H1 (cell line): Measurements from ENCODE around the gene OSCAR. TPM values are rescaled to one million over a fixed set of nuclear protein-coding genes. Genes with fewer than 3 reads are reported as not detected.
A peak's percentile ranks its signal among the peaks of the same experiment; 100 is the strongest.

Experiments used
- CTCF ChIA-PET: fragments of 300-600 bp; sonication (Branson Sonifier 250); formaldehyde crosslinking; loops from one replicate; lab custom pipeline; 2021; ENCODE audit not compliant: partially characterized antibody; lab: Charles Lee
- POLR2A ChIA-PET: fragments of 300-600 bp; sonication (Branson Sonifier 250); formaldehyde crosslinking; loops from one replicate; lab custom pipeline; 2021; ENCODE audit warnings: inconsistent platforms; ENCODE audit not compliant: partially characterized antibody; lab: Charles Lee
- DNase-seq, 2 experiments: peaks; one replicate each; pipeline versions ENCODE4 v3.0.0 to v3.0.0-alpha.2; 2010 to 2022; ENCODE audit warnings: low spot score in 2 of 2, low read depth in 1 of 2, mixed read lengths in 1 of 2
- FAIRE-seq: peaks from 2 replicates; lab custom pipeline; 2011; peaks lifted over from hg19 to GRCh38; lab: Jason Lieb, UNC
- H2AFZ ChIP-seq: 2 replicates; pipeline ENCODE4 v1.8.1; 2012; ENCODE audit warnings: low read length, inconsistent platforms
- H2AK5ac ChIP-seq: 2 replicates; pipeline ENCODE4 v1.6.1; 2013; ENCODE audit warnings: low read depth, low read length
- H2BK120ac ChIP-seq: replicated peaks from 2 replicates; pipeline ENCODE3; 2013; ENCODE audit warnings: low read depth, low read length, inconsistent platforms
- H2BK12ac ChIP-seq: 2 replicates; pipeline ENCODE4 v1.6.1; 2013; ENCODE audit warnings: low read depth, low read length
- H2BK15ac ChIP-seq: 2 replicates; pipeline ENCODE4 v1.6.1; 2013; ENCODE audit warnings: low read length
- H2BK20ac ChIP-seq: 2 replicates; pipeline ENCODE4 v1.6.1; 2013; ENCODE audit warnings: low read length
- H2BK5ac ChIP-seq: 2 replicates; pipeline ENCODE4 v1.6.1; 2013; ENCODE audit warnings: low read depth, low read length
- H3K14ac ChIP-seq: 2 replicates; pipeline ENCODE4 v1.6.1; 2013; ENCODE audit warnings: inconsistent platforms; ENCODE audit not compliant: insufficient read length
- H3K18ac ChIP-seq: 2 replicates; pipeline ENCODE4 v1.6.1; 2013; ENCODE audit warnings: low read length; ENCODE audit errors: extremely low read depth
- H3K23ac ChIP-seq: 2 replicates; pipeline ENCODE4 v1.6.1; 2013; ENCODE audit warnings: inconsistent platforms; ENCODE audit not compliant: insufficient read length
- H3K23me2 ChIP-seq: 2 replicates; pipeline ENCODE4 v1.6.1; 2013; ENCODE audit warnings: low read depth, low read length
- H3K27ac ChIP-seq: 2 replicates; pipeline ENCODE4 v1.6.1; 2011; ENCODE audit warnings: low read depth, low read length, inconsistent platforms
- H3K27me3 ChIP-seq, 4 experiments: replicated peaks in 1 of 4; 1 replicate in 1 of 4; 2 replicates in 3 of 4; pipeline versions ENCODE4 v1.6.1 to v1.8.1; 2011 to 2013; ENCODE audit warnings: low read length in 3 of 4, mild to moderate bottlenecking in 3 of 4, inconsistent platforms in 2 of 4, mixed read lengths in 2 of 4, moderate library complexity in 1 of 4; ENCODE audit not compliant: control insufficient read depth in 3 of 4, insufficient read depth in 3 of 4; ENCODE audit errors: extremely low read depth in 1 of 4
- H3K36me3 ChIP-seq, 4 experiments: 2 replicates each; pipeline versions ENCODE4 v1.6.1 to v1.8.1; 2011 to 2013; ENCODE audit warnings: mild to moderate bottlenecking in 4 of 4, low read length in 3 of 4, moderate library complexity in 2 of 4, control low read depth in 1 of 4, inconsistent platforms in 1 of 4; ENCODE audit not compliant: insufficient read depth in 4 of 4, control insufficient read depth in 2 of 4
- H3K4ac ChIP-seq: replicated peaks from 2 replicates; pipeline ENCODE3; 2013; ENCODE audit warnings: low read length, low read depth, mixed read lengths, inconsistent platforms; ENCODE audit not compliant: insufficient read length
- H3K4me1 ChIP-seq, 4 experiments: replicated peaks in 1 of 4; 1 replicate in 1 of 4; 2 replicates in 3 of 4; pipeline versions ENCODE4 v1.6.1 to v1.8.1; 2011 to 2013; ENCODE audit warnings: low read length in 3 of 4, inconsistent platforms in 2 of 4, mixed read lengths in 1 of 4; ENCODE audit not compliant: insufficient read depth in 4 of 4, control insufficient read depth in 3 of 4
- H3K4me2 ChIP-seq, 2 experiments: 2 replicates each; pipeline versions ENCODE4 v1.6.1 to v1.8.1; 2011 to 2013; ENCODE audit warnings: low read depth in 2 of 2, low read length in 2 of 2, control low read depth in 1 of 2, inconsistent platforms in 1 of 2, mild to moderate bottlenecking in 1 of 2; ENCODE audit not compliant: insufficient read depth in 1 of 2
- H3K4me3 ChIP-seq, 4 experiments: fragments of 200-600, 300-600 bp in 1 of 4; sonication (generic), shearing (Covaris generic), sonication (Bioruptor Twin) in 1 of 4; 2 replicates each; pipeline versions ENCODE4 v1.5.1 to v1.8.1; 2011 to 2016; ENCODE audit warnings: low read length in 4 of 4, low read depth in 3 of 4, control low read depth in 2 of 4, inconsistent platforms in 2 of 4, mild to moderate bottlenecking in 2 of 4, mixed read lengths in 1 of 4, moderate library complexity in 1 of 4; ENCODE audit not compliant: insufficient read depth in 2 of 4; ENCODE audit errors: extremely low read depth in 1 of 4
- H3K56ac ChIP-seq: replicated peaks from 2 replicates; pipeline ENCODE3; 2013; ENCODE audit warnings: low read depth, mild to moderate bottlenecking, mixed read lengths, low read length, inconsistent platforms; ENCODE audit not compliant: insufficient read length
- H3K79me1 ChIP-seq: 2 replicates; pipeline ENCODE4 v1.6.1; 2013; ENCODE audit warnings: low read depth, low read length, control low read depth
- H3K79me2 ChIP-seq, 2 experiments: 2 replicates each; pipeline versions ENCODE4 v1.6.1 to v1.8.1; 2012 to 2013; ENCODE audit warnings: low read length in 2 of 2, mild to moderate bottlenecking in 2 of 2, inconsistent platforms in 1 of 2; ENCODE audit not compliant: insufficient read depth in 2 of 2, control insufficient read depth in 1 of 2
- H3K9ac ChIP-seq, 4 experiments: replicated peaks in 1 of 4; 1 replicate in 1 of 4; 2 replicates in 3 of 4; pipeline versions ENCODE4 v1.6.1 to v1.8.1; 2011 to 2013; ENCODE audit warnings: low read depth in 3 of 4, low read length in 3 of 4, control low read depth in 2 of 4, mild to moderate bottlenecking in 2 of 4, moderate library complexity in 2 of 4, inconsistent platforms in 1 of 4; ENCODE audit errors: extremely low read depth in 1 of 4
- H3K9me3 ChIP-seq, 2 experiments: 2 replicates each; pipeline versions ENCODE4 v1.6.1 to v1.8.1; 2012 to 2013; ENCODE audit warnings: mild to moderate bottlenecking in 2 of 2, moderate library complexity in 2 of 2, control low read depth in 1 of 2, inconsistent platforms in 1 of 2, low read depth in 1 of 2, low read length in 1 of 2, mixed read lengths in 1 of 2; ENCODE audit not compliant: insufficient read depth in 2 of 2
- H4K20me1 ChIP-seq, 2 experiments: replicated peaks in 1 of 2; 2 replicates each; pipeline versions ENCODE3 to v1.8.1; 2011 to 2013; ENCODE audit warnings: inconsistent platforms in 2 of 2, low read length in 2 of 2, mild to moderate bottlenecking in 1 of 2; ENCODE audit not compliant: insufficient read depth in 2 of 2, control insufficient read depth in 1 of 2
- H4K5ac ChIP-seq: 2 replicates; pipeline ENCODE4 v1.6.1; 2013; ENCODE audit warnings: low read length, low read depth, mixed read lengths, inconsistent platforms; ENCODE audit not compliant: insufficient read length
- H4K8ac ChIP-seq: 2 replicates; pipeline ENCODE4 v1.8.0; 2013; ENCODE audit warnings: mild to moderate bottlenecking, moderate library complexity, low read length, inconsistent platforms; ENCODE audit not compliant: insufficient read depth; ENCODE audit errors: extremely low read depth
- H4K91ac ChIP-seq: replicated peaks from 2 replicates; pipeline ENCODE3; 2013; ENCODE audit warnings: low read length, mixed read lengths, inconsistent platforms; ENCODE audit not compliant: insufficient read length
- BCL11A ChIP-seq, 2 experiments: IDR thresholded peaks; one replicate each; pipeline ENCODE4 v1.6.1; 2011; ENCODE audit warnings: low read depth in 2 of 2, low read length in 2 of 2, mild to moderate bottlenecking in 2 of 2
- GTF2F1 ChIP-seq: IDR thresholded peaks from 2 replicates; pipeline ENCODE4 v1.6.1; 2012; ENCODE audit warnings: low read depth, low read length, improper control_type of control experiment, borderline replicate concordance
- KDM1A ChIP-seq: fragments of 200-600, 300-600 bp; sonication (generic); IDR thresholded peaks from 2 replicates; pipeline ENCODE4 v1.7.1; 2016; ENCODE audit warnings: mild to moderate bottlenecking, low read length, borderline replicate concordance
- MAFK ChIP-seq: IDR thresholded peaks from 2 replicates; pipeline ENCODE4 v1.6.1; 2012; ENCODE audit warnings: low read depth, mild to moderate bottlenecking, improper control_type of control experiment, low read length
- MAX ChIP-seq: IDR thresholded peaks from 2 replicates; pipeline ENCODE4 v1.6.1; 2012; ENCODE audit warnings: inconsistent platforms
- RAD21 ChIP-seq, 2 experiments: IDR thresholded peaks in 1 of 2; conservative IDR thresholded peaks in 1 of 2; 2 replicates each; pipeline ENCODE4 v1.6.1; 2011; ENCODE audit warnings: low read depth in 2 of 2, low read length in 2 of 2, improper control_type of control experiment in 1 of 2, inconsistent platforms in 1 of 2, mild to moderate bottlenecking in 1 of 2, moderate library complexity in 1 of 2
- RXRA ChIP-seq: IDR thresholded peaks from 2 replicates; pipeline ENCODE4 v1.6.1; 2011; ENCODE audit warnings: low read depth, mild to moderate bottlenecking, low read length, moderate library complexity; ENCODE audit not compliant: insufficient read depth
- SIN3A ChIP-seq, 2 experiments: IDR thresholded peaks in 1 of 2; conservative IDR thresholded peaks in 1 of 2; 2 replicates each; pipeline ENCODE4 v1.6.1; 2011 to 2012; ENCODE audit warnings: low read length in 2 of 2, improper control_type of control experiment in 1 of 2, low read depth in 1 of 2, mild to moderate bottlenecking in 1 of 2
- SIX5 ChIP-seq: IDR thresholded peaks from 2 replicates; pipeline ENCODE4 v1.6.1; 2011; ENCODE audit warnings: mild to moderate bottlenecking, low read depth, low read length
- SUZ12 ChIP-seq: fragments of 200-600 bp; sonication (generic); IDR thresholded peaks from 2 replicates; pipeline ENCODE4 v1.6.1; 2012; ENCODE audit warnings: mild to moderate bottlenecking, inconsistent platforms, low read length, moderate library complexity, mixed read lengths
- YY1 ChIP-seq: IDR thresholded peaks from 2 replicates; pipeline ENCODE4 v1.6.1; 2011; ENCODE audit warnings: low read depth, mild to moderate bottlenecking, low read length
- WGBS, 2 experiments: shearing (Covaris generic) in 1 of 2; methylation state at CpG; one replicate each; pipeline versions ENCODE4 v1.1.6 to v1.1.7; 2013 to 2015; ENCODE audit warnings: low lambda C conversion rate in 2 of 2, mixed read lengths in 2 of 2, inconsistent platforms in 1 of 2, low coverage in 1 of 2, missing lambda C conversion rate in 1 of 2; ENCODE audit not compliant: insufficient replicate concordance in 2 of 2, insufficient coverage in 1 of 2, insufficient read length in 1 of 2; ENCODE audit errors: extremely low coverage in 1 of 2, missing lambda C conversion rate in 1 of 2; 5-methylcytosine and 5-hydroxymethylcytosine counted together
- polyA plus RNA-seq, 7 experiments: library from polyadenylated mRNA; depleted of rRNA in 3 of 7; stranded (reverse) in 5 of 7; unstranded in 2 of 7; fragments of >200 nt in 5 of 7; fragments of 200-250 nt in 2 of 7; gene quantifications; 1 replicate in 5 of 7; 2 replicates in 1 of 7; 4 replicates in 1 of 7; pipeline versions ENCODE4 v1.2.1 to v1.2.3, GENCODE V29; 2011 to 2013; ENCODE audit warnings: missing spikeins in 2 of 7, mixed read lengths in 2 of 7
- total RNA-seq: library from RNA; stranded (reverse); fragmentation: NEBNext Ultra II Directional; extraction: Animal tissue kit (Norgen Biotek cat#: 25700); gene quantifications from 2 replicates; pipeline ENCODE4 v1.2.1, GENCODE V29; 2021

The OSCAR gene
- total and polyA plus RNA-seq, 2 of the 8 experiments (the other 6 are each of a cell fraction or from before 2014, with no cell fraction given): 1.1 TPM

- Histone ChIP-seq H3K14ac (no peak overlapping the region), H3K9me3 (peaks cover 1% of the 10 kb centered on the region in 2 experiments; a peak in 2 of 4 replicates), H3K23me2 (peaks cover 15% of the 10 kb centered on the region), H4K91ac (no peak overlapping the region), H3K79me2 (peaks cover 27 to 50% of the 10 kb centered on the region in 2 experiments), H4K8ac (peak overlapping the region; percentile 63; the same call in 1 of the 2 replicates), H3K27ac (no peak overlapping the region), H3K9ac (peak overlapping the region in 3 of 4 experiments; percentile 16 to 56 (median 33); a peak in 4 of 7 replicates), H3K79me1 (peaks cover 23% of the 10 kb centered on the region), H2AFZ (no peak overlapping the region), H3K4me1 (peaks cover 0 to 26% (median 7%) of the 10 kb centered on the region in 4 experiments; a peak in 5 of 7 replicates), H3K56ac (no peak overlapping the region), H3K4ac (no peak overlapping the region), H4K5ac (no peak overlapping the region), H2AK5ac (no peak overlapping the region), H2BK5ac (no peak overlapping the region), H4K20me1 (peaks cover 21 to 41% of the 10 kb centered on the region in 2 experiments), H3K4me2 (peak overlapping the region; percentile 68 to 76), H3K27me3 (no peaks in the 10 kb centered on the region), H3K23ac (no peak overlapping the region)
- DNase-seq: peak in 1 of 2 experiments; percentile 52
- ChIA-PET POLR2A (interaction anchor here (1.0 to 15.7 kb wide), 14 partner anchors 10 to 124 kb away, joined by 3 to 348 read pairs (median 5); partner anchors contain the start of genes LENG1, MBOAT7, NDUFA3 and PRPF31), CTCF (interaction anchor here (0.5 to 2.8 kb wide), 7 partner anchors 9 to 1305 kb away, joined by 3 to 10 read pairs (median 3); partner anchors contain the start of gene SHISA7)
- no peak for TF ChIP-seq SUZ12
- TF ChIP-seq BCL11A (IDR thresholded peaks at IDR 0.05; ENCODE audit: low read depth in 2 of 2, low read length in 2 of 2): no peak
- no peak for TF ChIP-seq SIX5
- TF ChIP-seq GTF2F1: no peak
- TF ChIP-seq SIN3A (conservative IDR thresholded peaks at IDR 0.05 in 1 of 2, IDR thresholded peaks at IDR 0.05 in 1 of 2; ENCODE audit: low read depth in 1 of 2, low read length in 2 of 2): no peak
- no peak for TF ChIP-seq YY1
- no peak for TF ChIP-seq MAX
- TF ChIP-seq RAD21 (IDR thresholded peaks at IDR 0.05 in 1 of 2, conservative IDR thresholded peaks at IDR 0.05 in 1 of 2; ENCODE audit: low read depth in 2 of 2, low read length in 2 of 2): no peak
- TF ChIP-seq RXRA: no peak
- no peak for TF ChIP-seq MAFK
- no peak for TF ChIP-seq KDM1A
- TF ChIP-seq, all 59 proteins: peak for 0
- H2BK20ac ChIP-seq: no peak overlapping the region
- FAIRE-seq: no peak
- H2BK15ac ChIP-seq: no peak overlapping the region
- peaks cover 9 to 21% (median 15%) of the 10 kb centered on the region in 4 experiments; a peak in 7 of 8 replicates for H3K36me3 ChIP-seq
- no peak overlapping the region for H2BK120ac ChIP-seq
- 49% methylated on average over 26 of the region's 31 CpGs; no CpG with 5 or more reads in 1 of the 2 experiments for WGBS, 2 experiments
- no peak overlapping the region for H3K18ac ChIP-seq
- H3K4me3 ChIP-seq: peak overlapping the region; percentile 58 to 84 (median 72)
- no peak overlapping the region for H2BK12ac ChIP-seq
Observed at GRCh38 chr19:54138489-54139256, 38.1 kb upstream of the OSCAR start.
